SK-N-SH treated with all-trans-retinoic acid at 6 μM for 48 hours (cell line): ENCODE results near the gene HRH3.

Source experiments
- BACH2 ChIP-seq: fragments of 250-450 bp; sonication (Bioruptor Pico); IDR thresholded peaks from 2 replicates; pipeline ENCODE4 v1.9.0; 2021; ENCODE audit warnings: mild to moderate bottlenecking, borderline replicate concordance
- CREB5 ChIP-seq: fragments of 250-450 bp; sonication (Bioruptor Pico); IDR thresholded peaks from 2 replicates; pipeline ENCODE4 v1.5.1; 2020; ENCODE audit warnings: low read depth, mild to moderate bottlenecking, moderate library complexity
- CSRNP3 ChIP-seq: fragments of 250-450 bp; sonication (Bioruptor Pico); IDR thresholded peaks from 2 replicates; pipeline ENCODE4 v1.5.1; 2021; ENCODE audit warnings: mild to moderate bottlenecking, moderate library complexity
- ESRRG ChIP-seq: fragments of 250-450 bp; sonication (Bioruptor Pico); IDR thresholded peaks from 2 replicates; pipeline ENCODE4 v1.6.1; 2021; ENCODE audit warnings: mild to moderate bottlenecking
- OSR1 ChIP-seq: fragments of 250-450 bp; sonication (Bioruptor Pico); IDR thresholded peaks from 2 replicates; pipeline ENCODE4 v1.8.0; 2022; ENCODE audit warnings: moderate library complexity, mild to moderate bottlenecking, inconsistent platforms
- PATZ1 ChIP-seq: fragments of 250-450 bp; sonication (Bioruptor Pico); IDR thresholded peaks from 2 replicates; pipeline ENCODE4 v1.8.0; 2020; ENCODE audit warnings: mild to moderate bottlenecking, moderate library complexity, borderline replicate concordance
- POU6F1 ChIP-seq: fragments of 250-450 bp; sonication (Bioruptor Pico); IDR thresholded peaks from 2 replicates; pipeline ENCODE4 v1.8.0; 2021; ENCODE audit warnings: low read depth, mild to moderate bottlenecking, moderate library complexity, borderline replicate concordance
- RARB ChIP-seq: fragments of 250-450 bp; sonication (Bioruptor Pico); IDR thresholded peaks from 2 replicates; pipeline ENCODE4 v1.8.0; 2021; ENCODE audit warnings: mild to moderate bottlenecking, moderate library complexity
- TOX ChIP-seq: fragments of 250-450 bp; sonication (Bioruptor Pico); IDR thresholded peaks from 2 replicates; pipeline ENCODE4 v1.8.0; 2021; ENCODE audit warnings: mild to moderate bottlenecking, moderate library complexity, borderline replicate concordance
- TSHZ2 ChIP-seq: fragments of 250-450 bp; sonication (Bioruptor Pico); IDR thresholded peaks from 2 replicates; pipeline ENCODE4 v1.5.0; 2020; ENCODE audit warnings: mild to moderate bottlenecking, moderate library complexity
- ZFP3 ChIP-seq: fragments of 250-450 bp; sonication (Bioruptor Pico); IDR thresholded peaks from 2 replicates; pipeline ENCODE4 v1.5.0; 2020; ENCODE audit warnings: mild to moderate bottlenecking, moderate library complexity
- ZFP30 ChIP-seq: fragments of 450-650 bp; formaldehyde crosslinking; IDR thresholded peaks from 2 replicates; pipeline ENCODE4 v1.5.0; 2022; ENCODE audit warnings: mild to moderate bottlenecking, moderate library complexity

- TF ChIP-seq ESRRG, result no peak
- no peak for TF ChIP-seq TSHZ2 (CRISPR knock-in tag)
- no peak for TF ChIP-seq PATZ1 (CRISPR knock-in tag)
- TF ChIP-seq ZFP30 (CRISPR knock-in tag), result no peak
- no peak for TF ChIP-seq CREB5
- TF ChIP-seq ZFP3 (CRISPR knock-in tag), result no peak
- TF ChIP-seq TOX (CRISPR knock-in tag), result no peak
- no peak for TF ChIP-seq OSR1 (CRISPR knock-in tag)
- no peak for TF ChIP-seq BACH2 (CRISPR knock-in tag)
- no peak for TF ChIP-seq POU6F1 (CRISPR knock-in tag)
- no peak for TF ChIP-seq CSRNP3 (CRISPR knock-in tag)
- no peak for TF ChIP-seq RARB
These were observed 17.4 kb upstream of the HRH3 start for GRCh38 chr20:62237514-62237800.
